GM12865 (cell line): ENCODE measurements around the gene SULF2.

Source experiments
- DNase-seq: peaks from one replicate; pipeline ENCODE4 v3.0.0; 2010; ENCODE audit warnings: low read depth
- H3K4me3 ChIP-seq: 2 replicates; pipeline ENCODE4 v1.5.1; 2011; ENCODE audit warnings: mild to moderate bottlenecking, low read depth, low read length, control low read depth
- TF ChIP-seq, protein P1 (sequence below): IDR thresholded peaks from 2 replicates; pipeline ENCODE4 v1.5.1; 2011; ENCODE audit warnings: low read length, control low read depth, low read depth, inconsistent platforms; ENCODE audit not compliant: insufficient read depth; ENCODE audit errors: missing control alignments

Gene SULF2

DNA sequence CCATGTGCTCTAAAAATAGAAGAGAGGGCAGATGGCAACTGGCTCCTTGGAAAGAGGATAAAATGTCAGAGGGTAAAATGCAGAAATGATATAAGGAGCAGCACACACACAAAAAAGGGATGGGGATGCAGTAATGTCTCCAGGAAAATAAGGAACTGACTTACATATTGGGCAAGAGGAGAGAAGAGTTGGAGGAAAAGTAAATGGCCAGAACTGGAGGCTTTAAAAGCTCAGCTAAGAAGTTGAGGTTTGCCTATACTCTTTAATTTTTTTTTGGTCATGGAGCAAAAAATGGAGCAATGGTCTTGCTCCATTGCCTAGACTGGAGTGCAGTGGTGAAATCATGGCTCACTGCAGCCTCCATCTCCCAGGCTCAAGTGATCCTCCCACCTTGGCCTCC lies 93.7 kb downstream of the SULF2 start:
- DNase-seq = no peak
- TF ChIP-seq, protein P1, sequence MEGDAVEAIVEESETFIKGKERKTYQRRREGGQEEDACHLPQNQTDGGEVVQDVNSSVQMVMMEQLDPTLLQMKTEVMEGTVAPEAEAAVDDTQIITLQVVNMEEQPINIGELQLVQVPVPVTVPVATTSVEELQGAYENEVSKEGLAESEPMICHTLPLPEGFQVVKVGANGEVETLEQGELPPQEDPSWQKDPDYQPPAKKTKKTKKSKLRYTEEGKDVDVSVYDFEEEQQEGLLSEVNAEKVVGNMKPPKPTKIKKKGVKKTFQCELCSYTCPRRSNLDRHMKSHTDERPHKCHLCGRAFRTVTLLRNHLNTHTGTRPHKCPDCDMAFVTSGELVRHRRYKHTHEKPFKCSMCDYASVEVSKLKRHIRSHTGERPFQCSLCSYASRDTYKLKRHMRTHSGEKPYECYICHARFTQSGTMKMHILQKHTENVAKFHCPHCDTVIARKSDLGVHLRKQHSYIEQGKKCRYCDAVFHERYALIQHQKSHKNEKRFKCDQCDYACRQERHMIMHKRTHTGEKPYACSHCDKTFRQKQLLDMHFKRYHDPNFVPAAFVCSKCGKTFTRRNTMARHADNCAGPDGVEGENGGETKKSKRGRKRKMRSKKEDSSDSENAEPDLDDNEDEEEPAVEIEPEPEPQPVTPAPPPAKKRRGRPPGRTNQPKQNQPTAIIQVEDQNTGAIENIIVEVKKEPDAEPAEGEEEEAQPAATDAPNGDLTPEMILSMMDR = no peak
- no peak overlapping the region for H3K4me3 ChIP-seq

DNA sequence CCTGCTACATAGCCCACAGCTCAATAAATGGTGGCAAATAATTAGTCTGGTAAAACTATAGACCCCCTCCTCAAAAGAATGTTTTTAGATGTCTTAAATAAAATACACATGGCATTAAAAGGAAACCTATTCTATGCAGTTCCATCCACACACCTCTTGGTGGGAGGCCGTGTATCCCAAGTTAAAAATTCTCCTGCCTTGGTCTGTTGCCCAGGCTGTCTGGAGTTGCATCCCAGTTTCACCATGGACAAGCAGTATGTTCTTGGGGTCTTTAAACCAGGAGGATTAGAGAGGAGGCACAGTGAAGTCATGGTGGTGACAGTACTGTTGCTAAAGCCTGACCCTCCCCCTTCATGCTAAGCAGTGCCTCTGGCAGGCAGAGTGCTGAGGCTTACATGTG lies 95.5 kb downstream of the SULF2 start:
- no peak for DNase-seq
- TF ChIP-seq, protein P1 = no peak
- H3K4me3 ChIP-seq = no peak overlapping the region

DNA sequence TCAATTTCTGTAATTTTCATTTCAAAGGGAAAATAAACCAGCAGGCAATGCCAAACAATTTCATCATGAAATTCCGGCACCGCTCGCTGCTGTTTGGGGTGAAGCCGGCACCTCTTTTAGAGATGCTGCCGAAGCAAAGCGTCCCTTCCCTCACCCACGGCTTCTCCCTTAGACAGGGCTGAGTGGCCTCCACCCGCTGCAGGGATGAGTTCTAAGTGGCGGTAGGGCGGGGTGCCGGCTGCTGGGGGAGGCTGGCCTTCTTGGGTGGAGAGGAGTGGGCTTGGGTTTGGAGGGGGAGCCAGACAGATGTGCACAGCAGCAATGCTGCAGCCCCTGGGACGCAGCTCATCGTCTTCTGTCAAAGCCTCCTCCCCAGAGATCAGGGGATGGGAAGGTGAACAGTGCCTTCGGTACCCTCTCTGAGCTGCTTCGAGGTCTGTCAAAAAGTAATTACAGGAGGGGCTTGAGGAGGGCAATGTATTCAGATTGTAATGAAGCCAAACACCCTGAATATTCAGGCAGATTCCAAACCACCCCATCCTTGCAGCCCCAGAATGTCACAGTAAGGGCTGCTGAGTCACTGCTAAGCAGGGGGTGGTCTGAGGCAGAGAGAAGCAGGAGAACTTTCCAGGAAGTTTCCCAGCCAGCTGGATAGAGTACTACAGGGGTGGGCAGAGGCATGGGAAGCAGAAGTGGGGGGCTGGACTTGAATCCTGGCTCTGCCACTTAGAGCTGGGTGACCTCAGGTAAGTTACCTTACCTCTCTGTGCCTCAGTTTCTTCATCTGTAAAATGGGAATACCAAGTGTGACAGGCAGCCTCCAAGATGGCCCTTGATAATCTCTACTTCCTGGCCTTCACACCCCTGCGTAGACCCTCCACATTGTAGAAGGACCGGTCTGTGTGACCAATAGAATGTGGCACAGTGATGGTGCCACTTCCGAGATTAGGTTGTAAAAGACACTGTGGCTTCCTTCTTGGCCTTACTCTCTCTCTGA lies 96.6 kb downstream of the SULF2 start:
- TF ChIP-seq, protein P1 = no peak
- no peak for DNase-seq
- no peak overlapping the region for H3K4me3 ChIP-seq

DNA sequence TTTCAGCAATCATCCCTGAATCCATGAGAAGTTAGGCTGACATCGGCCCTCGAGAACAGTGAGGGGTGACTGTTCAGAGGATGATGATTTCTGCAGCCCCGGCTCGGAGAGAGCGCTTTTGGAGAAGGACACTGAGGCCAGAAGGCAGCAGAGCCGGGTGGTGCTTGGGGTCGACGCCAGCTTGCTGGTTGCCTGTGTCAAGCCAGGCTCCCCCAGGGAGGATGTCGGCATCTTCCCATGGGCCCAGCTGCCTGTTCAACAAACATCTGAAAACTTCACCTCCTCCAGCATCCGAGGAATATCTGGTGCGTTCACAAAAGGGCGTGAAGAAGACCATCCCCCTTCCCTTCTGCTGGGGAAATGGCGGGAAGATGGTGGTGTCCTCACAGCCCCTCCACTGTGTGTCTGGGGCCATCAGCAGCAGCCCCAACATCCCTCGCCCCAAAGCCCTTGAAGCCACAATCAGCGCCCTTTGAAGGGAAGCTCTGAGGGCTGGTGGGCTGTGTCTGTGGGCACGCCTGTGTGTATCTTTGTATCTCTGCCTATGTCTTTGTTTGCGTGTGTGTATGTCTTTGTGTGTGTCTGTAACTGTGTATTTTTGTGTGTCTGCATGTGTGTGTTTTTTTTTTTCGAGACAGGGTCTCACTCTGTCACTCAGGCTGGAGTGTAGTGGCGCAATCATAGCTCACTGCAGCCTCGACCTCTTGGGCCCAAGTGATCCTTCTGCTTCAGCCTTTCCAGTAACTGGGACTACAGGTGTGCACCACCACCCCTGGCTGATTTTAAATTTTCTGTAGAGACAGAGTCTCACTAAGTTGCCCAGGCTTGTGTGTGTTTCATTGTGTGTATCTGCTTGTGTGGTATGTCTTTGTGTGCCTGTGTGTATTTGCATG lies 97.9 kb downstream of the SULF2 start:
- no peak overlapping the region for H3K4me3 ChIP-seq
- TF ChIP-seq, protein P1 = no peak
- no peak for DNase-seq

DNA sequence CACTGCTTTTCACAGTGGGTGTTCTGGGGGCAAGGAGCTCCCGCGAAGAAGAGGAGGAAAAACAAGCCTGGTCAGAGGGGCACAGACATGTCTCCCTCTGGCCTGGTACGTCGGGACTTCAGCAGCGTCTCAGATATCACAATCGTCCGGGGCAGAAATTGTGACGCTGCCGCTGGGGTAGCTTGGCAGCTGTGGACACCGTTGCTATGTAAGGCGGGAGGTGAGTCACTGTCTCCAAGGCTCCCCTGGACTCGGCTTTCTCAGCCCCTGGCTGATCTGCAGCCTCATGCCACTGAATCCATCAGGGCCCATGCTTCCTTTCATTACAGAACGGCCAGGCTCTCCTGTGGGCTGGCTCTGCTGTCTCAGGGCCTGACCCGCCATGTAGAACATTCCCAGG lies 98.7 kb downstream of the SULF2 start:
- no peak for DNase-seq
- no peak overlapping the region for H3K4me3 ChIP-seq
- TF ChIP-seq, protein P1 = no peak

- no peak for DNase-seq
- no peak overlapping the region for H3K4me3 ChIP-seq
- TF ChIP-seq, protein P1 = no peak
These were observed 100.8 kb downstream of the SULF2 start for GRCh38 chr20:47684306-47685080.
